Islet precursor cell (in vitro differentiated cells): ENCODE data around the gene BUD31.
"Not testable (repeated sequence)": the region's sequence is repeated elsewhere in the genome, so short reads cannot be mapped to it uniquely, and the experiment has no call there.

Experiments
- DNase-seq: peaks from one replicate; pipeline ENCODE4 v3.0.0-alpha.2; 2018

The BUD31 gene

GRCh38 chr7:99380823-99381663, 27.7 kb upstream of the BUD31 start:
- DNase-seq, result no peak

- no peak for DNase-seq
Measured at GRCh38 chr7:99381664-99382075, 27.1 kb upstream of the BUD31 start.

- DNase-seq, result no peak
Measured at GRCh38 chr7:99383203-99383602, 25.6 kb upstream of the BUD31 start.

GRCh38 chr7:99383791-99384370, 24.9 kb upstream of the BUD31 start:
- no peak for DNase-seq

- no peak for DNase-seq
Measured at GRCh38 chr7:99384523-99384922, 24.2 kb upstream of the BUD31 start.

- no peak for DNase-seq
Measured at GRCh38 chr7:99385564-99385963, 23.2 kb upstream of the BUD31 start.

- DNase-seq, result no peak
Measured at GRCh38 chr7:99386584-99387238, 22.1 kb upstream of the BUD31 start.

GRCh38 chr7:99387239-99387635, 21.5 kb upstream of the BUD31 start:
- not testable (repeated sequence) for DNase-seq

- no peak for DNase-seq
Measured at GRCh38 chr7:99387912-99388311, 20.9 kb upstream of the BUD31 start.

GRCh38 chr7:99389772-99390171, 19.0 kb upstream of the BUD31 start:
- no peak for DNase-seq

GRCh38 chr7:99390941-99391602, 17.7 kb upstream of the BUD31 start:
- DNase-seq, result no peak

GRCh38 chr7:99392046-99392445, 16.7 kb upstream of the BUD31 start:
- no peak for DNase-seq

- DNase-seq, result peak; percentile 90
Measured at GRCh38 chr7:99392659-99393354, 16.0 kb upstream of the BUD31 start.

GRCh38 chr7:99393355-99394187, 15.2 kb upstream of the BUD31 start:
- DNase-seq, result peak; percentile 90

- no peak for DNase-seq
Measured at GRCh38 chr7:99394188-99394502, 14.6 kb upstream of the BUD31 start.

GRCh38 chr7:99395616-99396327, 13.0 kb upstream of the BUD31 start:
- no peak for DNase-seq

GRCh38 chr7:99396418-99397296, 12.1 kb upstream of the BUD31 start:
- DNase-seq, result no peak

GRCh38 chr7:99397297-99397983, 11.3 kb upstream of the BUD31 start:
- no peak for DNase-seq

- no peak for DNase-seq
Measured at GRCh38 chr7:99398891-99399445, 9.8 kb upstream of the BUD31 start.
